OCI-LY1 (cell line): ENCODE data around the gene PIK3R5.

ENCODE experiments used
- H2AFZ ChIP-seq: fragments of 200-600 bp; sonication (generic), shearing (Covaris generic); 2 replicates; pipeline ENCODE4 v1.6.0; 2014; ENCODE audit warnings: antibody characterized with exemption, mild to moderate bottlenecking, low read length
- H3F3A ChIP-seq: fragments of 200-600 bp; sonication (generic), shearing (Covaris generic); 2 replicates; pipeline ENCODE4 v1.6.0; 2014; ENCODE audit warnings: mild to moderate bottlenecking, antibody characterized with exemption, low read length, moderate library complexity; ENCODE audit not compliant: insufficient read depth
- H3K27ac ChIP-seq: fragments of 200-600 bp; sonication (generic); 2 replicates; pipeline ENCODE4 v1.5.1; 2014; ENCODE audit warnings: low read length, mixed run types, mild to moderate bottlenecking, low read depth; ENCODE audit not compliant: poor library complexity, severe bottlenecking
- H3K27me3 ChIP-seq: fragments of 200-600 bp; sonication (generic); 2 replicates; pipeline ENCODE4 v1.6.0; 2014; ENCODE audit warnings: antibody characterized with exemption, mild to moderate bottlenecking, low read length, moderate library complexity; ENCODE audit not compliant: insufficient read depth
- H3K36me3 ChIP-seq: fragments of 200-600 bp; sonication (generic); 2 replicates; pipeline ENCODE4 v1.6.1; 2014; ENCODE audit warnings: mild to moderate bottlenecking, antibody characterized with exemption, low read length, moderate library complexity, mixed read lengths; ENCODE audit not compliant: insufficient read depth
- H3K4me1 ChIP-seq: fragments of 200-600 bp; sonication (generic); 2 replicates; pipeline ENCODE4 v1.5.1; 2014; ENCODE audit warnings: mild to moderate bottlenecking, low read length, moderate library complexity; ENCODE audit not compliant: insufficient read depth, severe bottlenecking
- H3K4me2 ChIP-seq: fragments of 200-600 bp; sonication (generic), shearing (Covaris generic); 2 replicates; pipeline ENCODE4 v1.6.1; 2014; ENCODE audit warnings: low read length
- H3K4me3 ChIP-seq: fragments of 200-600 bp; sonication (generic); 2 replicates; pipeline ENCODE4 v1.5.1; 2014; ENCODE audit warnings: low read length, low read depth, mild to moderate bottlenecking, mixed read lengths; ENCODE audit not compliant: poor library complexity, severe bottlenecking
- H3K79me2 ChIP-seq: fragments of 200-600 bp; shearing (Covaris generic); 2 replicates; pipeline ENCODE4 v1.6.1; 2016; ENCODE audit warnings: mixed run types, low read length, mixed read lengths; ENCODE audit not compliant: insufficient read depth
- H3K9ac ChIP-seq: fragments of 200-600 bp; sonication (generic), shearing (Covaris generic); 2 replicates; pipeline ENCODE4 v1.6.1; 2014; ENCODE audit warnings: mild to moderate bottlenecking, low read length, mixed read lengths
- H3K9me2 ChIP-seq: fragments of 200-600 bp; sonication (generic), shearing (Covaris generic); 2 replicates; pipeline ENCODE4 v1.6.1; 2014; ENCODE audit warnings: low read depth, mild to moderate bottlenecking, low read length, mixed read lengths
- H3K9me3 ChIP-seq: fragments of 200-600 bp; shearing (Covaris generic); 2 replicates; pipeline ENCODE4 v1.6.1; 2014; ENCODE audit warnings: low read length, mixed read lengths
- H4K20me1 ChIP-seq: fragments of 200-600 bp; sonication (generic), shearing (Covaris generic); 2 replicates; pipeline ENCODE4 v1.6.0; 2016; ENCODE audit warnings: mild to moderate bottlenecking, low read length; ENCODE audit not compliant: insufficient read depth
- EZH2 ChIP-seq: fragments of 200-600 bp; sonication (generic), shearing (Covaris generic); IDR thresholded peaks from 2 replicates; pipeline ENCODE4 v1.8.0; 2017; ENCODE audit warnings: borderline replicate concordance, mixed run types, mild to moderate bottlenecking, antibody characterized with exemption, low read length, moderate library complexity, mixed read lengths
- TF ChIP-seq, protein P1 (sequence below): fragments of 200-600 bp; sonication (generic), shearing (Covaris generic); IDR thresholded peaks from 2 replicates; pipeline ENCODE4 v1.5.1; 2017; ENCODE audit warnings: mild to moderate bottlenecking, antibody characterized with exemption, low read length, moderate library complexity, mixed read lengths

The PIK3R5 gene

DNA sequence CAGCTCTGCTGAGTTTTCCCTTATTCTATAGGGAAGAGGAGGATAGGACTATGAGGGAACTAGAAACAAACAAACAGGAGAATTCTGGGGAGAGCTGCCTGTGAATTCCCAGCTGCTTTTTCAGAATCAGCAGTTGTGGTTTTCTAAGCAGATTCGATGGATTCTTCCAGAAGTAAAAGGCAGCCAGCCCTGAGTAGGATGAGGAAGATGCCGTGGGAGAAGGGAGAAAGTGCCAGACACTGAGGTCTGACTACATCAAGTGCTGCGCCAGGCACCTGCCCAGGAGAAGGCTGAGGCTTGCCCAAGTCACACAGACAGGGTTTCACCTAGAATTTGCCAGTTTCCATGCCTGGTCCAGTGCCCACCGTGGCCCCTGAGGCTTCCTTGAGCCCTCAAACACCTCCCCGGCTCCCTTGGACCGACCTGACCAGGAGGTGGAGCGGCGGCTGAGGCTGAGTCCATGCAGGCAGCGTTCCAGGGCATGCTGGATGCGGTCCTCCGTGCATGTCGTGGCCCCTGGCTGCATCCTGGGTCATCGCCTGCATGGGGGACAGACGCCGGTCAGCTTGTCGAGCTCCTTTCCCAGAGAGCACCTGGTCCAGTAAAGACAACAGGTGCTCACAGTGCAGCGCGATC, 54.4 kb downstream of the PIK3R5 start:
- no peak overlapping the region for H3K27ac ChIP-seq
- no peak overlapping the region for H3K4me2 ChIP-seq
- H3K79me2 ChIP-seq, result no peaks in the 10 kb centered on the region
- no peak overlapping the region for H3K4me3 ChIP-seq
- H3K36me3 ChIP-seq, result no peaks in the 10 kb centered on the region
- no peaks in the 10 kb centered on the region for H3K4me1 ChIP-seq
- no peaks in the 10 kb centered on the region for H4K20me1 ChIP-seq
- no peaks in the 10 kb centered on the region for H3K9me3 ChIP-seq
- H3K27me3 ChIP-seq, result no peaks in the 10 kb centered on the region
- no peak for TF ChIP-seq EZH2
- TF ChIP-seq, protein P1, sequence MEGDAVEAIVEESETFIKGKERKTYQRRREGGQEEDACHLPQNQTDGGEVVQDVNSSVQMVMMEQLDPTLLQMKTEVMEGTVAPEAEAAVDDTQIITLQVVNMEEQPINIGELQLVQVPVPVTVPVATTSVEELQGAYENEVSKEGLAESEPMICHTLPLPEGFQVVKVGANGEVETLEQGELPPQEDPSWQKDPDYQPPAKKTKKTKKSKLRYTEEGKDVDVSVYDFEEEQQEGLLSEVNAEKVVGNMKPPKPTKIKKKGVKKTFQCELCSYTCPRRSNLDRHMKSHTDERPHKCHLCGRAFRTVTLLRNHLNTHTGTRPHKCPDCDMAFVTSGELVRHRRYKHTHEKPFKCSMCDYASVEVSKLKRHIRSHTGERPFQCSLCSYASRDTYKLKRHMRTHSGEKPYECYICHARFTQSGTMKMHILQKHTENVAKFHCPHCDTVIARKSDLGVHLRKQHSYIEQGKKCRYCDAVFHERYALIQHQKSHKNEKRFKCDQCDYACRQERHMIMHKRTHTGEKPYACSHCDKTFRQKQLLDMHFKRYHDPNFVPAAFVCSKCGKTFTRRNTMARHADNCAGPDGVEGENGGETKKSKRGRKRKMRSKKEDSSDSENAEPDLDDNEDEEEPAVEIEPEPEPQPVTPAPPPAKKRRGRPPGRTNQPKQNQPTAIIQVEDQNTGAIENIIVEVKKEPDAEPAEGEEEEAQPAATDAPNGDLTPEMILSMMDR, result no peak
- no peaks in the 10 kb centered on the region for H3F3A ChIP-seq
- no peak overlapping the region for H2AFZ ChIP-seq
- no peaks in the 10 kb centered on the region for H3K9me2 ChIP-seq
- no peak overlapping the region for H3K9ac ChIP-seq

DNA sequence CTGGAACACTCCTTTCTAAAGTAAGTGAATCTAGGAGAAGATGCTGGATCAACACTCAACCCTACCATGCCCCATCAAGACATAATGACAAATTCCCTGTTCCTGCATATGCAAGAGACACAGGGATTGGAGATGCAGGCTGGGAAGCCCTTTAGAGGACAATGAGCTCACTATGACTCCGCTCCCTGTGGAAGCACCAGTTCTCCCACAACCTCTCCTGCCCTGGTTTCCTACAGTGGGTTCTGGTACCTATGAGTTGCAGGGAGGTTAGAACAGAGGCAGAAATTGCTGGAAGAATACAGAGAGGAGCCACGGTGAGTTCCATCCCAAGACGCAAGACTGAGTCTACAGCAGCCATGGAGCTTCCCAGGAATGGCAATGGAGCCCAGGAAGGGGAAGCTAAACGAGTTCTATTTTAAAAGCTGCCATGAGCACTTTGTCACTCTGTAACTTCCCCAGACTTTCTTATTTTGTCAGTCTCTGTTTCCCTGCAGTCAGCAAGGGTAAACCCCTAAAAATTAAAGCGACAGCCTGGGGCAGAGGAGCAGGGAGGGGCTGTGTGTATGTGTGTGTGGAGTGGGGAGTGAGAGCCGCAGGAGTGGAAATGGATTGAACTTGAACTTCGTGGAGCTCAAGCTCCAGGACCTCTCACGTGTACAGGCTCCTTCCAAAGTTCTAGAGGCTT, 55.8 kb downstream of the PIK3R5 start:
- no peak overlapping the region for H3K27ac ChIP-seq
- TF ChIP-seq, protein P1, result no peak
- TF ChIP-seq EZH2, result no peak
- H4K20me1 ChIP-seq, result no peaks in the 10 kb centered on the region
- no peak overlapping the region for H3K4me3 ChIP-seq
- no peaks in the 10 kb centered on the region for H3K79me2 ChIP-seq
- H3F3A ChIP-seq, result no peaks in the 10 kb centered on the region
- no peak overlapping the region for H2AFZ ChIP-seq
- H3K9ac ChIP-seq, result no peak overlapping the region
- H3K27me3 ChIP-seq, result no peaks in the 10 kb centered on the region
- H3K9me2 ChIP-seq, result no peaks in the 10 kb centered on the region
- H3K36me3 ChIP-seq, result no peaks in the 10 kb centered on the region
- no peaks in the 10 kb centered on the region for H3K4me1 ChIP-seq
- H3K4me2 ChIP-seq, result no peak overlapping the region
- H3K9me3 ChIP-seq, result no peaks in the 10 kb centered on the region

DNA sequence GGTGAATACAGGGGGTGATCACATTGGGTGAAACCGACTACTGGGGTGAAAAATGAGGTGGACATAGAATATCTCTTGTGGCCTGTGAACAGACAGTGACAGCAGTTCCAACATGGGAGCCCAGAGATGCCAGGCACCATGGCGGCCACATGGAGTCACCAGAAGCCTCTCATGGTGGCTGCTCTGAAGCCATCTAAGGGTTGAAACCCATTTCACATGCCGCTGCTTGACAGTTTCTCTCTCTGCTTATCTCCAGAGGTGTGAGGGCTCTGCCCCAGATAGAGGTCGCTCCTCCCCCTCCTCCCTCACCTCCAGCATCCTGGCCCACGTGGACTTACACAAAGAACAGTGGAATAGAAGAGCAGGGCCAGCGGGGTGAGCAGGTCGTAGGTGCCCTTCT, 60.2 kb downstream of the PIK3R5 start:
- H3K36me3 ChIP-seq, result no peaks in the 10 kb centered on the region
- H3K9ac ChIP-seq, result no peak overlapping the region
- no peaks in the 10 kb centered on the region for H3F3A ChIP-seq
- no peaks in the 10 kb centered on the region for H3K9me2 ChIP-seq
- TF ChIP-seq EZH2, result no peak
- TF ChIP-seq, protein P1, result no peak
- no peak overlapping the region for H3K4me3 ChIP-seq
- H3K4me1 ChIP-seq, result peaks cover 10% of the 10 kb centered on the region
- no peaks in the 10 kb centered on the region; the same call in 1 of the 2 replicates for H3K27me3 ChIP-seq
- no peak overlapping the region for H2AFZ ChIP-seq
- H3K4me2 ChIP-seq, result no peak overlapping the region
- H3K27ac ChIP-seq, result no peak overlapping the region
- no peaks in the 10 kb centered on the region for H4K20me1 ChIP-seq
- H3K79me2 ChIP-seq, result no peaks in the 10 kb centered on the region
- no peaks in the 10 kb centered on the region for H3K9me3 ChIP-seq
